Measurements from ENCODE around the gene TNN. TPM values are rescaled to one million over a fixed set of nuclear protein-coding genes. Genes with fewer than 3 reads are reported as not detected.

The TNN gene
- total RNA-seq, 1 experiment from 2014 or later, result 0.07 TPM

DNA sequence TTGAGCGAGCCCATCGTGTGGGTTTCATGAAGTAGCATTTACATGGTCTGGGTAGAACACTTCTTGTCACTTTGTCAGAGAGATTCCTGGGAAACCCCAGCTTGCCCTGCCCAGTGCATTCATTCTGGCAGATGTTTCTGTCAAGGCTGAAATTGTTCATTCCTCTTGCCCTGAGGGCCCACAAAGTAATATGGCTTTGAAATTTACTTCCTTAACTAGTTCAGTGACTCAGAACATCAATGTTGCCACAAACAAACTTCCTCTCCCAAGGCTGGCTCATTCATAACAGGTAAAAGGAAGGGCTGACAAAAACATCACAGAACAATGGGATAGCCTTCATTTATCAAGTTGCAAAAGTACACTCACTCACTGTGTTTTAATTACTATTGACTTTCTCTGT lies 129.9 kb downstream of the TNN start:
- DNase-seq, result peak; percentile 85
- CTCF ChIA-PET, result interaction anchor here (1.1 to 1.5 kb wide), 3 partner anchors 24 to 51 kb away, joined by 3 to 4 read pairs (median 3); no protein-coding TSS in a partner anchor
- H3K9me3 Mint-ChIP-seq (ENCODE audit: low read depth, unreplicated experiment), result no peaks in the 10 kb centered on the region
- BruUV-seq (replicated peaks), result no TSS peak
- peaks cover 49% of the 10 kb centered on the region for H3K4me1 Mint-ChIP-seq (ENCODE audit: low read depth, unreplicated experiment)
- intact Hi-C loops (cut with micrococcal nuclease; ENCODE audit: unreplicated experiment), result no loop called here
- peaks cover 12% of the 10 kb centered on the region for H3K36me3 Mint-ChIP-seq (ENCODE audit: insufficient read depth, unreplicated experiment)
- peak overlapping the region; percentile 10 for H3K4me3 Mint-ChIP-seq (ENCODE audit: low read depth, unreplicated experiment)
- peak overlapping the region; percentile 96 for H3K27ac Mint-ChIP-seq (ENCODE audit: unreplicated experiment)
- TF ChIP-seq, protein P1, sequence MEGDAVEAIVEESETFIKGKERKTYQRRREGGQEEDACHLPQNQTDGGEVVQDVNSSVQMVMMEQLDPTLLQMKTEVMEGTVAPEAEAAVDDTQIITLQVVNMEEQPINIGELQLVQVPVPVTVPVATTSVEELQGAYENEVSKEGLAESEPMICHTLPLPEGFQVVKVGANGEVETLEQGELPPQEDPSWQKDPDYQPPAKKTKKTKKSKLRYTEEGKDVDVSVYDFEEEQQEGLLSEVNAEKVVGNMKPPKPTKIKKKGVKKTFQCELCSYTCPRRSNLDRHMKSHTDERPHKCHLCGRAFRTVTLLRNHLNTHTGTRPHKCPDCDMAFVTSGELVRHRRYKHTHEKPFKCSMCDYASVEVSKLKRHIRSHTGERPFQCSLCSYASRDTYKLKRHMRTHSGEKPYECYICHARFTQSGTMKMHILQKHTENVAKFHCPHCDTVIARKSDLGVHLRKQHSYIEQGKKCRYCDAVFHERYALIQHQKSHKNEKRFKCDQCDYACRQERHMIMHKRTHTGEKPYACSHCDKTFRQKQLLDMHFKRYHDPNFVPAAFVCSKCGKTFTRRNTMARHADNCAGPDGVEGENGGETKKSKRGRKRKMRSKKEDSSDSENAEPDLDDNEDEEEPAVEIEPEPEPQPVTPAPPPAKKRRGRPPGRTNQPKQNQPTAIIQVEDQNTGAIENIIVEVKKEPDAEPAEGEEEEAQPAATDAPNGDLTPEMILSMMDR (IDR thresholded peaks at IDR 0.05; ENCODE audit: unreplicated experiment), result no peak
- no peaks in the 10 kb centered on the region for H3K27me3 Mint-ChIP-seq (ENCODE audit: unreplicated experiment)

Other genes starting within 250 kb of the TNN start
- 299 and 384 TPM in 2 replicates for gene CACYBP, start 67.9 kb upstream of the TNN start, total RNA-seq (2022)
- gene MRPS14, start 44.4 kb upstream of the TNN start, total RNA-seq (2022), result 29.9 and 33.6 TPM in 2 replicates
- 24.3 and 33.4 TPM in 2 replicates for gene KIAA0040, start 124.9 kb downstream of the TNN start, total RNA-seq (2022)